ENCODE measurements around the gene CHST3.

- TF ChIP-seq, protein P1, sequence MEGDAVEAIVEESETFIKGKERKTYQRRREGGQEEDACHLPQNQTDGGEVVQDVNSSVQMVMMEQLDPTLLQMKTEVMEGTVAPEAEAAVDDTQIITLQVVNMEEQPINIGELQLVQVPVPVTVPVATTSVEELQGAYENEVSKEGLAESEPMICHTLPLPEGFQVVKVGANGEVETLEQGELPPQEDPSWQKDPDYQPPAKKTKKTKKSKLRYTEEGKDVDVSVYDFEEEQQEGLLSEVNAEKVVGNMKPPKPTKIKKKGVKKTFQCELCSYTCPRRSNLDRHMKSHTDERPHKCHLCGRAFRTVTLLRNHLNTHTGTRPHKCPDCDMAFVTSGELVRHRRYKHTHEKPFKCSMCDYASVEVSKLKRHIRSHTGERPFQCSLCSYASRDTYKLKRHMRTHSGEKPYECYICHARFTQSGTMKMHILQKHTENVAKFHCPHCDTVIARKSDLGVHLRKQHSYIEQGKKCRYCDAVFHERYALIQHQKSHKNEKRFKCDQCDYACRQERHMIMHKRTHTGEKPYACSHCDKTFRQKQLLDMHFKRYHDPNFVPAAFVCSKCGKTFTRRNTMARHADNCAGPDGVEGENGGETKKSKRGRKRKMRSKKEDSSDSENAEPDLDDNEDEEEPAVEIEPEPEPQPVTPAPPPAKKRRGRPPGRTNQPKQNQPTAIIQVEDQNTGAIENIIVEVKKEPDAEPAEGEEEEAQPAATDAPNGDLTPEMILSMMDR (conservative IDR thresholded peaks at IDR 0.05; ENCODE audit: low read depth, low read length) = no peak
- no peak for TF ChIP-seq EZH2 (IDR thresholded peaks at IDR 0.05; ENCODE audit: borderline replicate concordance, low read depth, low read length, poor library complexity, severe bottlenecking)
Measured at GRCh38 chr10:71920540-71921323, 43.5 kb upstream of the CHST3 start.

Data from A673 (cell line).